HG02885 (cell line): ENCODE results near the gene PLB1.

Source experiments
- ATAC-seq: cut with Tn5 transposase; IDR thresholded peaks from one replicate; pipeline ENCODE4 v1.9.1; 2021; ENCODE audit warnings: mild to moderate bottlenecking; ENCODE audit not compliant: unreplicated experiment, poor library complexity

The PLB1 gene

DNA sequence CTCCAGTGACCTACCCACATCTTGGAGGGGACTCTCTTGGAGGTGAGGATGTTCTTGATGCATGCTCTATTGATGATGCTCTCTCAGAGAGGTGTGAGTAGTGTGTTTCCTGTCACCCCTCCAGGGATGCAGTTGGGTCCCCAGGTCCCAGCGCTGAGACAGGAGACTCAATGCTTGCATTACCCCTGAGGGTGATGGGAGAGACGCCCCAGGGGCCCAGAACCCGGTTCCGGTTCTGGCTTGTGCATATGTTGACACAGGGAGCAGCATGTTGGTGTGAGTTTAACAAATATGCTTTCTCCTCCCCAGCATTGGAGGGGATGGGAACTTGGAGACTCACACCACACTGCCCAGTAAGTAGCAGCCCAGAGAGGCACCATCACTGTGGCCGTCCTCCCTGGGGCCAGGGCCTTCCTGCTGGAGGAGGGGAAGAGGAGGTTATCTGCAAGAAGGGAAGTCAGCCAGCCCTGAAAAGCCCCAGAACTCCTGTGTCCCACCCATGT lies 124.5 kb downstream of the PLB1 start:
- ATAC-seq, result no peak

DNA sequence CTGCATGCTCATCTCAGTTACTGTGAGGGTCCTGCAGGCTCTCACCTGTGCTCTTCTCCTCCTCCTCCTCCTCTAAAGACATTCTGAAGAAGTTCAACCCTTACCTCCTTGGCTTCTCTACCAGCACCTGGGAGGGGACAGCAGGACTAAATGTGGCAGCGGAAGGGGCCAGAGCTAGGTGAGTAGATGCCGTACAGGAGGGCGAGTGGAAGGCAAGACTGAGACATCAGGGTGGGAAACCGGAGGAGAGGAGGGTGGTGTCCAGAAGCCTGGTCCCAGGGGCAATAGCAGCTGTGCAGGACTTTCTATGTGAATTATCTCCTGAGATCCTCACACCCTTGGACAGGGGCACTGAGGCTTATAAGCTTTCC lies 124.9 kb downstream of the PLB1 start:
- no peak for ATAC-seq

GRCh38 chr2:28621172-28622100 lies 125.6 kb downstream of the PLB1 start:
- ATAC-seq, result no peak

DNA sequence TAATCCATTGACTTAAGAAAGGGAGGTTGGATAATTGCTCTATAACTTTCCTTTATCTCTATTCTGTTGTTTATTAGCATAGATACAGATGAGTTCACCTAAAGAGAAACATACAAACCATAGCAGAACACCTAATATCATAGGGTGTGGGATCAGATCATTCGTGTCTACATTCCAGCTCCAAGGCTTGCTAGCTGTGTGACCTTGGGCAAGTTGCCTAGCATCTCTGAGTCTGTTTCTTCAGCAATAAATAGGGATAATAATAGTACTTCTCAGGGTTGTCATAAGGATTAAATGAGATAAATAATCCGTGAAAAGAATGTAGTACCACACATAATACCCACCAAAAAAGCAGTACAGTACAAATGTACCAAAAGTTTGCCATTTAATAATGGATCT lies 126.2 kb downstream of the PLB1 start:
- ATAC-seq, result no peak

GRCh38 chr2:28623582-28624405 lies 127.9 kb downstream of the PLB1 start:
- no peak for ATAC-seq

GRCh38 chr2:28624436-28624792 lies 128.6 kb downstream of the PLB1 start:
- no peak for ATAC-seq

DNA sequence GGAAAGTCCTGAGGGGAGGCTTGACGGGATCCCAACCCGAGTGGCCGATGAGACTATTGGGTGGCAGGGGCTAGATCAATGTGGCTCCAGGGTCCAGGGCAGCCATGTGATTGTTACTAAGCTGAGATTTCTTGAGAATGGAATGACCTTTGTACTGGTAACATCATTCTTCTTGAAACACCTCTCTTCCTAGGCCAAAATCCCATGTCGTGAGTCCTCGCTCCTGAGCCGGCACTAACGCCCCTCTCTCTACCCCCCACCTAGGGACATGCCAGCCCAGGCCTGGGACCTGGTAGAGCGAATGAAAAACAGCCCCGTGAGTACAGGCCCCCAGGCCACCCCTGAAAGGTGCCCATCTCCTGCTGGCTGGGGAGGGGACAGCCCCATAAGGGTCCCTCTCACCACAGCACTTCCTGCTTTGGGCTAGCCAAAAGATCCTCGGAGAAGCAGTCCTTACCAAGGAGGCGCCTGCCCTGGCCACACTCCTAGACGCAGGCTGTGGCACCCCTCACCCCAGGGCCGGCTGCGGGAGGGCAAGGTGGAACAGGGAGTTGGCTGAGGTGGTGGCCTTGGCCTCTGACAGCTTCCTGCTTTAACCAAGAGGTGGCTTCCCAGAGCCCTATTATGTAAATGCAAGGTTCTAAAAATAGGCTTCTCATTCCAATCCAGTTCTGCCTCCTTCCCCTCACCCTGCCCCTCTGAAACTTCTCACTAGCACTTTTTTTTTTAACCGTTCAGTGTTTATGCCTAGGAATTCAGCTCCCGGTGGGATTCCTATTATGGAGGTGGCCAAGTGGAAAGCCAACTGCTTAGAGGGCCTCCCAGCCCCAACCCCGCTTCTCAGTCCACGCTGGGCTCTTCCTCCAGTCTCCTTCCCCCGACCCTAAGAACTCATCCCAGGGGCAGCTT lies 129.2 kb downstream of the PLB1 start:
- peak; percentile 53 for ATAC-seq

DNA sequence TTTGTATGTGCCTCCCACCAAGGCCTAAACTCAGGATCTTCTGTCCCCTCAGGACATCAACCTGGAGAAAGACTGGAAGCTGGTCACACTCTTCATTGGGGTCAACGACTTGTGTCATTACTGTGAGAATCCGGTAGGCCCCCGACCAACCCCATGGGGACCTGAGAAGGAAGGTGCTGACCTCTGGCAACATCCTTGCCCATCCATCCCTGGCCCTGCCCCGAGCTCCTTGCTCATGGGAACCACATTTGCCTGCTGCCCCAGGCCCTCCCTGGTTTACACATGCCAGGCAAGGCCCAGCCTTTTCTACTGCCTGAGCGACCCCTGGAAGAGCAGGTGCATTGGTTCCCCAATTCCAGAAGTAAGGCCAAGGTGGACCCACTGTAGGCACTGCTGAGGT lies 130.5 kb downstream of the PLB1 start:
- ATAC-seq, result no peak

- ATAC-seq, result no peak
Observed at GRCh38 chr2:28626891-28627421, 131.1 kb downstream of the PLB1 start.

DNA sequence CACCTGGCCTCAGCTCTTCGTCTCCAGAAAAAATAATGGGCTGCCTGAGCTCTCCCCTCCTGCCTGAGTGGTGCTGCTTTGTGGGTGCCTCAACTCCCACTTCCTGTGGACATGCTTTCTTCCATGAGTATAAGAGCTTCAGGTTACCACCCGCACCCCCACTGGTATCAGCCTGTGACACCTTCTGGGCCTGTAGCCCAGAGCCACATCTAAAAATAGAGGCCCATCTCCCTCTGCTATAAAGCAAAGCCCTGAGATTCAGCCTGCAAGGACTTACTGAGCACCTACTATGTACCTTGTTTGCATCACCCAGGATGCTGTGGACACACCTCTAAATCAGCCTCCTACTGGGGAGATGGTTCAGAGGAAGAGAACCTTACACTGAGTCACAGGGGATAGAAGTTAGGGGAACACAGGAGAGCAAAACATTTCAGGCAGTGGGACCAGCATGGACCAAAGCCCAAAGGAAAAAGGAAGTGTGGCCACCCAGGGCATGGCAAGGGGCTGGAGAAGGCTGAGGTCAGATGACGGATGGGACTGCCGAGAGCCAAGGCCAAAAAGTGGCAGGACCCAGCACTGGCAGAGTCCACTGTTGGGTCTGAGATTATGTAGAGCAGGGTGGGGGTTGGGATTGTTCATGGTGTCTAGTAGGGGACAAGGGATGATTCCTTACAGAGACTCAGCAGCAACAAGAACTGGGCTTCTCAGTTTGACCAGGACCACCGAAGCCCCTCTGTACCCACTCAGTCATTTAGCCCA lies 132.0 kb downstream of the PLB1 start:
- no peak for ATAC-seq

- ATAC-seq, result no peak
Observed at GRCh38 chr2:28628506-28628905, 132.6 kb downstream of the PLB1 start.

DNA sequence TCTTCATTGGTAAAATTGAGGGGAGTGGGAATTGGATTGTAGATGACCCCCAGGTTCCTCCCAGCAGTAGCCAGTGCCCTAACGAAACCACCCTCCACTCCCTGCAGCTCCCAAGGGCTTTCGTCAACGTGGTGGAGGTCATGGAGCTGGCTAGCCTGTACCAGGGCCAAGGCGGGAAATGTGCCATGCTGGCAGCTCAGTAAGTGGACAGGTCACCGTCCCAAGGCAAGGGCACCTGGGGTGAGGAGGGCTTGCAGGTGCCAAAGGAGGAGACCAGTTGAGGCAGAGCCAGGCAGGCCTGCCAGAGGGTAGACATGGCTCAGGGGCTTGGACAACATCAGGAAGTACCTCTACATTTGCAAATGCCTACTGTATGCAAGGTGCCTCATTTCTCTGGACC lies 133.1 kb downstream of the PLB1 start:
- no peak for ATAC-seq

DNA sequence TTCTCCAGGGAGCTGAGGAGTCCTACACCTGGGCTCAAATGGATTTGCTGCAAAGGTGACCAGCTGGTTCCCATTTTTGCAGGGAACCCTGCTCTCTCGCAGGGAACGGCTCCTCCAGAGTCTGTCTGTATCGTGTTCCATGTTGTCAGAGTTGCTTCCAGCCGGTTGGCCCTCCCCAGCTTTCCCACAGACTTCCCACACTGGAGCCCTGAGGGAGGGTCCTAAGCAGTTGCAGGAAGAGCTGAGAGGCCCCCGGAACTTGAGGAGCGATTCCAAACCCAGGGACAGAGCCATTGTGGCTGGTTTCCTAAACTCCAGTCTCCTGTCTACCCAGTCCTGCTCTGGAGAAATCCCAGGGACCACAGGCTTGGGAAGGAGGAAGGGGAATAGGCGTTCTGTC lies 134.1 kb downstream of the PLB1 start:
- no peak for ATAC-seq

DNA sequence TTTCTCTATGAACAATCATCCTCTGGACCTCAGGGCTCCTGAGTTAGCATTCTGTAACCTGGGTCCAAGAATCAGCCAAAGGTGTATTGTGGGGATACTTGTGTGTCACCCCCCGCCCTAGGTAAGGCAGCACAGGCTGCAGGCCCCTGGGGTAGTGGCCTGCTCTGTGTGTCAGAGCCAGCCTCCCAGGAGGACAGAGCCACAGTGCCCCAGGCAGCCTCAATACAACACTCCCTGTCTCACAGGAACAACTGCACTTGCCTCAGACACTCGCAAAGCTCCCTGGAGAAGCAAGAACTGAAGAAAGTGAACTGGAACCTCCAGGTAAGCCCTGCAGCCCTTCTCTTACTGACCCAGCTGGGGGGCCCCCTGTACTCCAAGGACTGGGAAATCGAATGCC lies 134.5 kb downstream of the PLB1 start:
- ATAC-seq, result no peak

DNA sequence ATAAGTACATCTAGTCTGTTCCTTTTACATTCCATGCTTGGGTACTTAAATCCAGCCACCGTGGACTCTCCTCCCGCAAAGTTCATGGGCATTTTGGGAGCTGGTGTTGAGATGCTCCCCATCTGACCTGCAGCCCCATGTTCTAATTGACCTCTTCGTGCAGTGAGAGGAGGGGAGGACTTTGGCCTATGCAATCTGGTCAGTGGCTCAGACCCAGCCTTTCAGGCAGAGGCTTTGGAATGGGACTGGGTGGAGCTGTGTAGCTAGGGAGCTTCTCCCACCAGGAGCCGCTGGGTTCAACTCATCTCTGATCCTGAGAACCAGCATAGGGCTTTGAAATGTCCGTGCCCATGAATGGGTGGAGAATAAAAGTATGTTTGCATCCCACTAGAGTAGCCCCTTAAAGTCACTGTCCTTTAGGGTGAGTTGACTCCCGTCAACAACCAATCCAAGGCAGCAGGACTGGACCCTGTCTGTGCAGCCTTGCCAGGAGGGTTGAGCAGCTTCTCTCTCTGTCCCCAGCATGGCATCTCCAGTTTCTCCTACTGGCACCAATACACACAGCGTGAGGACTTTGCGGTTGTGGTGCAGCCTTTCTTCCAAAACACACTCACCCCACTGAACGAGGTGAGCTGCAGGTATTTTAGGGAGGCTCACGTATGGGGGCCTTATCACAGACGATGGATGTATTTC lies 135.8 kb downstream of the PLB1 start:
- ATAC-seq, result no peak

DNA sequence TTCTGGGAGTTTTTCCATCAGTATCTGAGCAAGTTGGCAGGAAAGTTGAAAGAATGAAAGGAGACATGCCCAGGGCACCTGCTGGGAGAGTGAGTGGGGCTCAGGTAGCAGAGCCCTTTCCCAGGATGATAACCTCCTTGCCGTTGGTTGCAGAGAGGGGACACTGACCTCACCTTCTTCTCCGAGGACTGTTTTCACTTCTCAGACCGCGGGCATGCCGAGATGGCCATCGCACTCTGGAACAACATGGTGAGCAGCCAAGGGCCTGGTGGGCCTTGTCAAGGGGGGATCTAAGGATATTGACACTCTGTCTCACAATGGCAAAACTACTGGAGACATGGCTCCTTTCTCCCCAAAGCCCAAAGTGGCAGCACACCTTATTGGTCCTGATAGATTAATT lies 136.9 kb downstream of the PLB1 start:
- ATAC-seq, result no peak

DNA sequence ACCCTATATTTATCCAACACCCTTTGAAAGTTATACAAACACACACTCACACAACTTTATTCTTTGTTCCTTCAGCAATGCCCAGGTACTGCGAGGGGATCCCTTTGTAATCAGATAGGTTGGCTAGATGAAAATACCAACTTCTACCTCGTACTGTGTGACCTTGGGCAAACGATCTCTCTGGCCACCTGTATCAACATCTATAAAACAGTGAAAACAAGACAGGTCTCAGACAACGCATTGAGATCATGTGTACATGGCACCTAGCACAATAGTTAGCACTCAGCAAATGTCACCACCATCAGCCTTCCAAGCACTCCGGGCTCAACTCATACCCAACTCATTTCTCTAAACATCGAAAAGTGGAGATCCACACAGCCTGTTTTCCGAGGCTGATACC lies 137.3 kb downstream of the PLB1 start:
- no peak for ATAC-seq

- no peak for ATAC-seq
Observed at GRCh38 chr2:28633746-28634145, 137.9 kb downstream of the PLB1 start.

- ATAC-seq, result no peak
Observed at GRCh38 chr2:28635191-28635611, 139.3 kb downstream of the PLB1 start.
